ENCODE results near the gene CAB39. TPM values are rescaled to one million over a fixed set of nuclear protein-coding genes. Genes with fewer than 3 reads are reported as not detected.

CAB39 gene
- total RNA-seq, 4 donors from 2014 or later = 61.2 to 110 (median 90.3) TPM

GRCh38 chr2:230748087-230748486 is 35.4 kb downstream of the CAB39 start:
- ATAC-seq (ENCODE audit: low FRiP score) (no peak), DNase-seq (ENCODE audit: low spot score) (no peak)
- TF ChIP-seq CTCF (IDR thresholded peaks at IDR 0.05) = no peak

- ATAC-seq (ENCODE audit: low FRiP score) = no peak
- no peak for DNase-seq (ENCODE audit: low spot score)
- TF ChIP-seq CTCF (IDR thresholded peaks at IDR 0.05) = no peak
Observed at GRCh38 chr2:230749111-230749510, 36.5 kb downstream of the CAB39 start.

GRCh38 chr2:230751062-230751461 is 38.4 kb downstream of the CAB39 start:
- DNase-seq (ENCODE audit: low spot score) = no peak
- no peak for TF ChIP-seq CTCF (IDR thresholded peaks at IDR 0.05)
- no peak for ATAC-seq (ENCODE audit: low FRiP score)

GRCh38 chr2:230754200-230754599 is 41.6 kb downstream of the CAB39 start:
- DNase-seq (ENCODE audit: low spot score) (no peak), ATAC-seq (ENCODE audit: low FRiP score) (no peak)
- no peak for TF ChIP-seq CTCF (IDR thresholded peaks at IDR 0.05)

- ATAC-seq (ENCODE audit: low FRiP score) (no peak), DNase-seq (ENCODE audit: low spot score) (no peak)
- TF ChIP-seq CTCF (IDR thresholded peaks at IDR 0.05) = no peak
Observed at GRCh38 chr2:230757476-230757875, 44.8 kb downstream of the CAB39 start.

GRCh38 chr2:230758566-230759480 is 46.2 kb downstream of the CAB39 start:
- ATAC-seq (ENCODE audit: low FRiP score) = no peak
- TF ChIP-seq CTCF (IDR thresholded peaks at IDR 0.05) = no peak
- no peak for DNase-seq (ENCODE audit: low spot score)

All from omental fat pad (tissue), 4 donors.